Aorta (tissue), 5 donors: ENCODE data around the gene PTPN4. TPM values are rescaled to one million over a fixed set of nuclear protein-coding genes. Genes with fewer than 3 reads are reported as not detected.

ENCODE experiments used
- ATAC-seq: fragments of 200-7000 bp; cut with Tn5 transposase; one replicate; pipeline ENCODE4 v1.9.1; 2022; ENCODE audit warnings: moderate library complexity; ENCODE audit not compliant: low FRiP score
- DNase-seq, 2 donors: peaks; one replicate each; pipeline ENCODE4 v3.0.0-alpha.2; 2020
- H3K27ac ChIP-seq, 2 donors: one replicate each; pipeline ENCODE4 v1.5.1; 2013; ENCODE audit warnings: low read length in 2 of 2, mild to moderate bottlenecking in 2 of 2, moderate library complexity in 2 of 2, control low read depth in 1 of 2, inconsistent platforms in 1 of 2, low read depth in 1 of 2
- H3K27me3 ChIP-seq, 2 donors: one replicate each; pipeline ENCODE4 v1.6.1; 2013; ENCODE audit warnings: control low read depth in 1 of 2, low read length in 1 of 2, mild to moderate bottlenecking in 1 of 2, moderate library complexity in 1 of 2; ENCODE audit not compliant: insufficient read depth in 2 of 2, control insufficient read depth in 1 of 2
- H3K36me3 ChIP-seq, 2 donors: one replicate each; pipeline ENCODE4 v1.6.1; 2013; ENCODE audit warnings: control low read depth in 1 of 2, low read length in 1 of 2, mild to moderate bottlenecking in 1 of 2; ENCODE audit not compliant: insufficient read depth in 2 of 2, control insufficient read depth in 1 of 2
- H3K4me1 ChIP-seq, 2 donors: one replicate each; pipeline ENCODE4 v1.6.1; 2013; ENCODE audit warnings: low read length in 2 of 2, control low read depth in 1 of 2, mild to moderate bottlenecking in 1 of 2, moderate library complexity in 1 of 2; ENCODE audit not compliant: insufficient read depth in 2 of 2, control insufficient read depth in 1 of 2
- H3K4me3 ChIP-seq, 2 donors: one replicate each; pipeline ENCODE4 v1.5.1; 2013; ENCODE audit warnings: low read length in 2 of 2, control low read depth in 1 of 2, mild to moderate bottlenecking in 1 of 2
- H3K9me3 ChIP-seq: one replicate; pipeline ENCODE4 v1.6.1; 2013; ENCODE audit warnings: mild to moderate bottlenecking, low read length; ENCODE audit not compliant: control insufficient read depth
- WGBS, 2 donors: extraction: QIAGEN DNeasy Blood & Tissue Kit; methylation state at CpG; one replicate each; pipeline ENCODE4 v1.1.7; 2013; 5-methylcytosine and 5-hydroxymethylcytosine counted together
- intact Hi-C, 2 donors: fragments of 100-400 bp; cut with DNase I; formaldehyde crosslinking; loops; one replicate each; pipeline versions ENCODE4 v1.14.2 to v1.15.0; 2022
- polyA plus RNA-seq, 2 donors: library from polyadenylated mRNA; stranded (reverse); fragments of 200-250 nt; gene quantifications; one replicate each; pipeline ENCODE4 v1.2.3, GENCODE V29; 2013
- total RNA-seq, 2 donors: library from RNA; stranded (reverse); fragmentation: NEBNext Ultra II Directional; extraction: Animal tissue kit (Norgen Biotek cat#: 25700); gene quantifications; one replicate each; pipeline ENCODE4 v1.2.1, GENCODE V29; 2021
- donor health status: healthy with polysubstance abuse.
- donor health status: Bipolar disorder and iron deficiency.
- donor health status: DM: no; HTN: no; CAD: no.
- donor health status: DM: no; HTN: no; CAD: no.
- donor health status: DM: yes; HTN: yes; CAD: no.

Gene PTPN4
- total and polyA plus RNA-seq, 4 donors = 2.1 to 39.0 (median 11.6) TPM

- Histone ChIP-seq H3K36me3 (peaks cover 4% of the 10 kb centered on the region in 2 donors), H3K4me3 (no peak overlapping the region), H3K4me1 (no peaks in the 10 kb centered on the region), H3K27me3 (no peaks in the 10 kb centered on the region), H3K9me3 (no peaks in the 10 kb centered on the region), H3K27ac (no peak overlapping the region)
- no peak for DNase-seq
- 92 to 95% methylated on average over 2 of the region's 2 CpGs for WGBS, 2 donors
- intact Hi-C loops = no loop called here
- no peak for ATAC-seq
These were observed 173.1 kb downstream of the PTPN4 start for GRCh38 chr2:119932809-119933208.

GRCh38 chr2:119934319-119934718 lies 174.6 kb downstream of the PTPN4 start:
- Histone ChIP-seq H3K27ac (no peak overlapping the region), H3K4me1 (no peaks in the 10 kb centered on the region), H3K36me3 (peaks cover 4% of the 10 kb centered on the region in 2 donors), H3K27me3 (no peaks in the 10 kb centered on the region), H3K9me3 (no peaks in the 10 kb centered on the region), H3K4me3 (no peak overlapping the region)
- no peak for DNase-seq
- ATAC-seq = no peak
- intact Hi-C loops = no loop called here

- WGBS, 2 donors = 81 to 84% methylated on average over 2 of the region's 2 CpGs
- peaks cover 3 to 4% of the 10 kb centered on the region in 2 donors for H3K36me3 ChIP-seq
- ATAC-seq (no peak), DNase-seq (no peak)
- H3K4me1 ChIP-seq = no peaks in the 10 kb centered on the region
- H3K4me3 ChIP-seq = no peak overlapping the region
- no peaks in the 10 kb centered on the region for H3K27me3 ChIP-seq
- intact Hi-C loops = no loop called here
- H3K9me3 ChIP-seq = no peaks in the 10 kb centered on the region
- H3K27ac ChIP-seq = no peak overlapping the region
These were observed 178.0 kb downstream of the PTPN4 start for GRCh38 chr2:119937680-119938079.

- no peak overlapping the region for H3K4me3 ChIP-seq
- H3K9me3 ChIP-seq = no peaks in the 10 kb centered on the region
- WGBS, 2 donors = 50 to 51% methylated on average over 3 of the region's 3 CpGs
- intact Hi-C loops = no loop called here
- H3K36me3 ChIP-seq = peaks cover 2 to 4% of the 10 kb centered on the region in 2 donors
- no peak for DNase-seq
- ATAC-seq = no peak
- no peak overlapping the region for H3K27ac ChIP-seq
- H3K4me1 ChIP-seq = no peaks in the 10 kb centered on the region
- no peaks in the 10 kb centered on the region for H3K27me3 ChIP-seq
These were observed 180.2 kb downstream of the PTPN4 start for GRCh38 chr2:119939915-119940314.

GRCh38 chr2:119940856-119941255 lies 181.1 kb downstream of the PTPN4 start:
- Histone ChIP-seq H3K4me3 (no peak overlapping the region), H3K4me1 (no peaks in the 10 kb centered on the region), H3K9me3 (no peaks in the 10 kb centered on the region), H3K36me3 (peaks cover 2 to 4% of the 10 kb centered on the region in 2 donors), H3K27me3 (no peaks in the 10 kb centered on the region), H3K27ac (no peak overlapping the region)
- ATAC-seq = no peak
- DNase-seq = no peak
- intact Hi-C loops = no loop called here

- 96 to 97% methylated on average over 1 of the region's 1 CpG for WGBS, 2 donors
- Histone ChIP-seq H3K27me3 (no peaks in the 10 kb centered on the region), H3K4me1 (no peaks in the 10 kb centered on the region), H3K4me3 (no peak overlapping the region), H3K9me3 (no peaks in the 10 kb centered on the region), H3K36me3 (peaks cover 2 to 4% of the 10 kb centered on the region in 2 donors), H3K27ac (no peak overlapping the region)
- no peak for ATAC-seq
- DNase-seq = no peak
- intact Hi-C loops = no loop called here
These were observed 181.7 kb downstream of the PTPN4 start for GRCh38 chr2:119941388-119941787.

- ATAC-seq = no peak
- intact Hi-C loops = no loop called here
- H3K4me3 ChIP-seq = no peak overlapping the region
- no peak overlapping the region for H3K27ac ChIP-seq
- 84 to 96% methylated on average over 3 of the region's 3 CpGs for WGBS, 2 donors
- no peaks in the 10 kb centered on the region for H3K9me3 ChIP-seq
- DNase-seq = no peak
- H3K4me1 ChIP-seq = no peaks in the 10 kb centered on the region
- no peaks in the 10 kb centered on the region for H3K27me3 ChIP-seq
- H3K36me3 ChIP-seq = peaks cover 2 to 4% of the 10 kb centered on the region in 2 donors
These were observed 182.3 kb downstream of the PTPN4 start for GRCh38 chr2:119941981-119942513.

- Histone ChIP-seq H3K9me3 (no peaks in the 10 kb centered on the region), H3K4me1 (no peaks in the 10 kb centered on the region), H3K4me3 (no peak overlapping the region), H3K36me3 (peaks cover 0 to 4% of the 10 kb centered on the region in 2 donors), H3K27me3 (no peaks in the 10 kb centered on the region), H3K27ac (no peak overlapping the region)
- DNase-seq = no peak
- no peak for ATAC-seq
- intact Hi-C loops = no loop called here
These were observed 183.3 kb downstream of the PTPN4 start for GRCh38 chr2:119943058-119943457.

GRCh38 chr2:119947535-119947934 lies 187.8 kb downstream of the PTPN4 start:
- DNase-seq = no peak
- no peak overlapping the region for H3K27ac ChIP-seq
- H3K4me1 ChIP-seq = no peaks in the 10 kb centered on the region
- H3K36me3 ChIP-seq = peaks cover 0 to 4% of the 10 kb centered on the region in 2 donors
- H3K9me3 ChIP-seq = no peaks in the 10 kb centered on the region
- WGBS, 2 donors = 86 to 95% methylated on average over 1 of the region's 1 CpG
- intact Hi-C loops = no loop called here
- no peaks in the 10 kb centered on the region for H3K27me3 ChIP-seq
- no peak overlapping the region for H3K4me3 ChIP-seq
- no peak for ATAC-seq
